ENCODE measurements around the gene UNC79.

The UNC79 gene

GRCh38 chr14:93744176-93744575 lies 313.4 kb downstream of the UNC79 start:
- Histone ChIP-seq H2AFZ (no peak overlapping the region), H3K79me2 (no peaks in the 10 kb centered on the region), H3K9me3 (ENCODE audit: control insufficient read depth, low read length) (no peaks in the 10 kb centered on the region), H3K36me3 (ENCODE audit: control insufficient read depth, insufficient read depth, low read length) (no peaks in the 10 kb centered on the region), H3K4me2 (ENCODE audit: low read length) (no peak overlapping the region), H3K9ac (no peak overlapping the region), H3K4me3 (ENCODE audit: low read depth, low read length) (no peak overlapping the region), H3K27me3 (ENCODE audit: control insufficient read depth, insufficient read depth, low read length) (no peaks in the 10 kb centered on the region), H3K27ac (no peak overlapping the region), H3K4me1 (no peaks in the 10 kb centered on the region)
- no peak for TF ChIP-seq CTCF (IDR thresholded peaks at IDR 0.05)

GRCh38 chr14:93744876-93745275 lies 314.1 kb downstream of the UNC79 start:
- H3K27ac ChIP-seq = no peak overlapping the region
- no peak overlapping the region for H3K9ac ChIP-seq
- no peak overlapping the region for H2AFZ ChIP-seq
- no peaks in the 10 kb centered on the region for H3K36me3 ChIP-seq (ENCODE audit: control insufficient read depth, insufficient read depth, low read length)
- no peaks in the 10 kb centered on the region for H3K79me2 ChIP-seq
- no peak overlapping the region for H3K4me2 ChIP-seq (ENCODE audit: low read length)
- no peaks in the 10 kb centered on the region for H3K9me3 ChIP-seq (ENCODE audit: control insufficient read depth, low read length)
- TF ChIP-seq CTCF (IDR thresholded peaks at IDR 0.05) = no peak
- H3K27me3 ChIP-seq (ENCODE audit: control insufficient read depth, insufficient read depth, low read length) = no peaks in the 10 kb centered on the region
- H3K4me3 ChIP-seq (ENCODE audit: low read depth, low read length) = no peak overlapping the region
- no peaks in the 10 kb centered on the region for H3K4me1 ChIP-seq

- Histone ChIP-seq H3K27ac (no peak overlapping the region), H3K4me3 (ENCODE audit: low read depth, low read length) (no peak overlapping the region), H3K9ac (no peak overlapping the region), H3K9me3 (ENCODE audit: control insufficient read depth, low read length) (no peaks in the 10 kb centered on the region), H3K4me1 (no peaks in the 10 kb centered on the region), H3K36me3 (ENCODE audit: control insufficient read depth, insufficient read depth, low read length) (no peaks in the 10 kb centered on the region), H3K27me3 (ENCODE audit: control insufficient read depth, insufficient read depth, low read length) (no peaks in the 10 kb centered on the region), H3K4me2 (ENCODE audit: low read length) (no peak overlapping the region), H2AFZ (no peak overlapping the region), H3K79me2 (no peaks in the 10 kb centered on the region)
- no peak for TF ChIP-seq CTCF (IDR thresholded peaks at IDR 0.05)
These were observed 315.0 kb downstream of the UNC79 start for GRCh38 chr14:93745603-93746273.

- H3K27ac ChIP-seq = no peak overlapping the region
- H3K36me3 ChIP-seq (ENCODE audit: control insufficient read depth, insufficient read depth, low read length) = no peaks in the 10 kb centered on the region
- no peaks in the 10 kb centered on the region for H3K9me3 ChIP-seq (ENCODE audit: control insufficient read depth, low read length)
- H2AFZ ChIP-seq = no peak overlapping the region
- no peak overlapping the region for H3K4me2 ChIP-seq (ENCODE audit: low read length)
- TF ChIP-seq CTCF (IDR thresholded peaks at IDR 0.05) = no peak
- H3K9ac ChIP-seq = no peak overlapping the region
- H3K27me3 ChIP-seq (ENCODE audit: control insufficient read depth, insufficient read depth, low read length) = no peaks in the 10 kb centered on the region
- H3K4me1 ChIP-seq = no peaks in the 10 kb centered on the region
- no peaks in the 10 kb centered on the region for H3K79me2 ChIP-seq
- no peak overlapping the region for H3K4me3 ChIP-seq (ENCODE audit: low read depth, low read length)
These were observed 316.4 kb downstream of the UNC79 start for GRCh38 chr14:93747102-93747501.

- Histone ChIP-seq H3K4me1 (no peaks in the 10 kb centered on the region), H3K9me3 (ENCODE audit: control insufficient read depth, low read length) (no peaks in the 10 kb centered on the region), H3K36me3 (ENCODE audit: control insufficient read depth, insufficient read depth, low read length) (no peaks in the 10 kb centered on the region), H3K79me2 (no peaks in the 10 kb centered on the region), H3K4me3 (ENCODE audit: low read depth, low read length) (no peak overlapping the region), H2AFZ (no peak overlapping the region), H3K27ac (no peak overlapping the region), H3K4me2 (ENCODE audit: low read length) (no peak overlapping the region), H3K27me3 (ENCODE audit: control insufficient read depth, insufficient read depth, low read length) (no peaks in the 10 kb centered on the region), H3K9ac (no peak overlapping the region)
- TF ChIP-seq CTCF (IDR thresholded peaks at IDR 0.05) = no peak
These were observed 316.8 kb downstream of the UNC79 start for GRCh38 chr14:93747560-93747959.
